GM18870 (cell line): Measurements from ENCODE around the gene TBC1D9.

Experiments used
- ATAC-seq: cut with Tn5 transposase; IDR thresholded peaks from one replicate; pipeline ENCODE4 v1.9.1; 2021; ENCODE audit warnings: moderate library complexity; ENCODE audit not compliant: unreplicated experiment

Gene TBC1D9

DNA sequence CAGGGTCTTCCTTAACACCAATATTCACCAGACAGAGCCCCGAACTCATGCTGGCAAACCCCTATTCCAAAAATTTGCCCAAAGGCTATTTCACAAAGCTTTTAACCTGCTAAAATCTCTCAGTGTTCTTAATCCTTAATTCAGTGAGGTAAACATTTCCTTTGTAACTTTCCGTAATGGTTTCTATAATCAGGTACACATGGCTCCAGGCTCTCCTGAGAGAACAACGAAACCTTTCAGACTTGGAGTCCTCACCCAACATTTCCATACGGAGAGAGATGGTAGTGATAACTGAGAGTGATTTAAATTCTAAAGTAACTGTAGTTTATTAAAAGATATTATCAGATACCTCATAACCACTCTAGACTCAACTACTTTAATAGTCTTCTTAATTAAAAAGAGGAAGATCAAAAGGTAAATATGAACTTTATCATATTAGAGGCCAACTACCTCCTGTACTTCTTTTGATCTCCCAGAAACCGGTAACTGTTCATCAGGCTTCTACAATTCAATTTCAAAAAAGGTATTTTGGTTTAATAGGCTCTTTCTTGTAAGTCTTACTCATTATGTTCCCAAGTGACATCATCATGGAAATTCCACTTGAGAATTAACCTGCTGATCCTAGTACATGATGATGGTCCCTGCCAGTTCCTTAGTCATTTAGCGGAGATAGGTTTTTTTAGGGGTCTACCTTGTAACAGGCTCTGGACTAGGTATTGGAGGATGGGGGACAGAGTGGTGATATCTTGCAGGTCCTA, 96.1 kb downstream of the TBC1D9 start:
- no peak for ATAC-seq

DNA sequence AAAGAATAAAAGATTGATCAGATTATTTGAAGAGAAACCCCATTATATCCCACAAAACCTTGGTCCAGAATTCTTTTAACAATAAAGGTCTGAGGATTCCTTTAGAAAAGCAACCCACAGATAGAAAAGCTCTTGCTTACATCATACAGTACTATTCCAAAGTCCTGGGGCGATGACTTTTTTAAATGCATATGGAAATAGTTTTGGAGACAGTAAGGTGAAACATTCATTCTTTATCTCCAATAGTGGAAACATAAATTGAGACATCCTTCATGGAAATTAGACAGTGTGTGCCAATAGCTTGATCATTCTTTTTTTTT, 101.7 kb downstream of the TBC1D9 start:
- ATAC-seq, result no peak

DNA sequence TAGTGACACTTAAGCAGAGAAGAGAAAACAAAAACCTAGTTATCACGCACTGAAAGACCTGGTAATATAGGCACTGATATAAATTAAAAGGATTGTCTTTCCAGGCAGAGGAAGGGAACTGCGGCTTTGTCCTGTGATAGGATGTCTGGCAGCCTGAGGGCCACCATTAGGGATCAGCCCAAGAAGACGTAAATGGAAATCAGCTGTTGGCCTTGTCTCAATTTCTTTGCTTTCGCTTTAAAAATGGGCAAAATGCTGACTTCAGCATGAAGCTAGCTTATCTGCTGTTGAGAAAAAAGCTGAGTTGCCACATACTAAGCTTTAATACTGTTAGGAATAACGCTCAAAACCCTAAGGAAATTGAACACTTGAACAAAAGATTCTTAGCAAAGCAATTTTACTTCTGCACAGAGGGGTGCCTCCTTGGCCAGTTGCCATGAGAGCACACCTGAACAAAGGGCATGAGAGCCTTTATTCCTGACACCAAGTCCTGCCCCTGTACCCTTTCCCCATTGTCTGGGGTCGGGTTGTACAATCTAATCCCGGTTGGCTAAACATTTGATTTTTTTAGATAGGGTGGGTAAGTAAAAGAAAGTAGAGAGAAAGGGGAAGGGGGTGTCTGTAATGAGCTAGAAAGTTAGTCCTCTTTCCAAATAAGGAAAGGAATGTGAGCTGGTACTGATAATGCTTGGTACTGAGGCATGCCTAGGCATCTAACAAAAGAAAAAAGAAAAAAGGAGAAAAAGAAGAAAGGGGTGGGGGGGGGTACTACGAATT, 102.3 kb downstream of the TBC1D9 start:
- ATAC-seq, result no peak

DNA sequence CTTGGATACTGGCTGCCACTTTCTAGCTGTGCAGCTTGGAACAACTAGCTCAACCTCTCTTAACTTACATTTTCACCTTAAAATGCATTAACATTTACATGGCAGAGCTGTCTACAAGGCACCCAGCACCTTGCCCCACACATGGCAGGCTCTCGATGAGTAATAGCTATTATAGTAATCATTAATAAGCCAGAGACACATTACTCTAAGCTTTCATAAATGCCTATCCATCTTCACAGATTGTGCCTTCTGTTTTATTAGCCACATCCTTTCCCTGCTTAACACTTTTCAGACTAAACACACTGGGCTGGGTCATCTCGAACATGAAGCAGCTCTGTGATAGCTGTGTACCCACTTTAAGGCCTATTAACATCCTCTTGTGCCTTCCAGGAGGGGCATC, 103.6 kb downstream of the TBC1D9 start:
- no peak for ATAC-seq

DNA sequence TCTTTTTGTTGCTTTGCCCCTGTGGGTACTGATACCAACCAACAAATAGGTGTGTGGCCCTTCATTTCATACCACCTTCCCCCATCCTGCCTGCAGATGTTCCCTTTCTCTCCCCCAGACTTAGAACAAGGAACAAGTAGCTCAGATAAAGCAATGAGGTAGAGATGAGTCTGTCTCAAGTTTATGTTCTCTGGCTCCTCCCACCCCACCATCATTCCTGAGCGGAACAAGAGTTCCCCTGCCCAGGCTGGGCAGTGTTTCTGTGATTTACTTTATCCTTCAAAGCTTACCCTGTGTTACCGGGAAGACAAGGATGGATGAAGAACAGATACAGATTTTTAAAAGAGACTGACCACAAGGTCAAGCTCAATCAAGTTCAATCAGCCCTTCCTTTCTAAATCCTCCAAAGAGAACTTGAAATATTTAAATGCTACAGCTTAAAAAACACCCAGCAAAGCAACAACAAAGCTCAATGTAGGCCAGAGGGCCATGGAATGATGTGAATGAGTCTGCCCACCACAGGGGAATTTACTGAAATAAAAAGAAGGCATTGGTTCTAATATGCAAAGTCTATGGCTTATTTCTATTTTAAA, 107.4 kb downstream of the TBC1D9 start:
- no peak for ATAC-seq

DNA sequence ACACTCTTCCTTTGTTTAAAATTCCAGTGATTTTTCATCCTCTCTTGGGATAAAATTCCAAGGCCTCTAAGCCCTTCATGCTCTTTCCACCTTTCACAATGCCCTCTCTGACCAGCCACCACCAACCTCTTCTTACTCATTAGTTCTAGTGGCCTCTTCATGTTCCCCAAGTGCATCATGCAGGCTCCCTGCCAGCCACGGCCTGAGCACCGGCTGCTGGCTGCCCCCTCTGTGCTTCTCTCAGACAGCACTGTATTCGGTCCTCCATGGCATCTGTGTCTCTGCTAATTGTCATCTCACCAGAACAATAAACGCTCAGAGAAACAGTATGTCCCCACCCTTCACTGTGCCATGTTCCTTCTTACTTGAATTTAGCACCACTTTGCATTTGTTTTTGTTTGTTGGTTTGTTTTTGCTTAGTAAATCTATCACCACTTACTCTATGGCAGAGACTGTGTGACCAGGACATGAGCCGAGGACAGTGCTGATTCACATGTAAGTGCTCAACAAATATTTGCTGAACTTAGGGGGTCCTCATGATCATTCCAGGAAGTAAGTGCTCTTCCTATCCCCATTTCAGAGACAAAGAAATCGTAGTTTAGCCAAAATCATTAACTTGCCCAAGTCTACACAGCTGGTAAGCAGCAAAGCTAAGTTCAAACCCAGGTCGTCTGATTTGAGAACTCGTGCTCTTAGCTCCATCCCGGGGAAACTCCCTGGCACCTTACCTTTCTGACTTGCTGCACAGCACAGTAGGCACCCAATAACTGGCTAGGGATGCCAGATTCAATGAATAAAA, 110.4 kb downstream of the TBC1D9 start:
- no peak for ATAC-seq

DNA sequence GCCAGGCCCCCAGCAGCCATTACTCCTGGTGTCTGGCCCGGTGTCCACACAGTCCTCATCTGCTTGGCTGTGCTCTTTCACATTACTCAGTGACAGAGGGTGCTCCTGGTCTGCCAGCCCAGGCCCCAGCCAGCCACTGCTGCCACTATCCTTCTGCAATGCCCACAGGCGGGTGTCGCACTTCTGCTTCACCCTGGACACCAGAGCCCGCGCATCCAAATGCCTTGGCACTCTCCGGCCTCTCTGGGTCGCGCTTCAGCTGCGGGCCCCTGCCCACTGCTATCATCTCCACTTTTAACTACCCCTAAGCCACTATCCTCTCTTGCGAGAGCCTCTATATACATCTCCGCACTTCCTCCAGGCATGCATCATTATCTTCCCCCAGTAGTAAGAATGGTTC, 111.0 kb downstream of the TBC1D9 start:
- no peak for ATAC-seq

DNA sequence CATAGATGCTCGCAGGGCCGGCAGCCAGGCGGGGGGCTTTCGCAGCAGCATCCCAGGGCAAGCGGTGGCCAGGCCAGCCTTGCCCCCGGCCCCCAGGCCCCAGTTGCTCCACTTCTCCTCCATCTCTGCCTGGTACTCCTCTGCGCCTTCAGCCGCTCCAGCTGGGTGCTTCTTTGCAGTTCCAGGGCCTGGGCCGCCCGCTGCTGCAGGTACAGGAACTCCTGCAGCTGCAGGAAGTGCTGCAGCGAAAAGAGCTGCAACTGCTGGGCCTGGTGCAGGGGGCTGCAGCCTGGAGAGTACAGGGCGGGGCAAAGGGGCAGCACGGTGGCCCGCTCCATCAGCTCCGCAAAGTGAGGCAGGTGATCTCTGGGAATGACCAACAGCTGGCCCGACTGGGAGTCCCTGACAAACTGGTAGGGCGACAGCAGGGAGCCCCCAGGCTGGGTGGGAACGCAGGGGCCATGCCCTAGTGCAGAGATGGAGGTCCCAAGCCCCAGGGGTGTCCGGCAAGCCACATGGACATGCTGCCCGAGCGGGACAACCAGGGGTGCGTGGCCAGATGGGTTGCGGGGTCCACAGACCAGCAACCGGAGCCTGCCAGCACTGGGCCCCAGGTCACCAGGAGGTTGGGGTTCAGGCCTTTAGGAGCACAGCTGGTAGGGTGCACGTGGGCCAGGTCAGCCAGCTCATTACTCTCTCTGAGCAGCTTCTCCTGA, 111.6 kb downstream of the TBC1D9 start:
- no peak for ATAC-seq

DNA sequence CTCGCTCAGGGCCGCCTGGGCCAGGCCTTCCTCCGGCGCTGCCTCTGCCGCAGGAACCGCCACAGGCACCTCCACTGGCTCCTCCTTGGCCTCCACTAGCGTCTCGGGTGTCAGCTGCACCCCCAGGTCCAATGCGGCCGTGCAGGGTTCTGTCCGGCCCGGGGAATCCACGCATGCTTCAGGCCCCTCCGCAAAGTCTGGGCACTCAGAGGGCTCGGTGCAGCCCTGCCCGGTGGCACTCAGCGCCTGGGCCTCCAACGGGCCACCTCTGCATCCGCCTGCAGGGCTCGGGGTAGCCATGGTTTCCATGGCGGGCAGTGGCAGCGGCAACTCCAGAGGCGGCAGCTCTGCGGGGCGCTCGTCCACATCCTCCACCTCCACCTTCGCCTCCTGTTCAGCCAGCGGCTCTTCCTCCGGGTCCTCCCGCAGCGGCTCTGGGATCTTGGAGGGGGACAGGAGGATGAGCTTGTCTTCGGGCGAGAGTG, 112.6 kb downstream of the TBC1D9 start:
- ATAC-seq, result no peak

DNA sequence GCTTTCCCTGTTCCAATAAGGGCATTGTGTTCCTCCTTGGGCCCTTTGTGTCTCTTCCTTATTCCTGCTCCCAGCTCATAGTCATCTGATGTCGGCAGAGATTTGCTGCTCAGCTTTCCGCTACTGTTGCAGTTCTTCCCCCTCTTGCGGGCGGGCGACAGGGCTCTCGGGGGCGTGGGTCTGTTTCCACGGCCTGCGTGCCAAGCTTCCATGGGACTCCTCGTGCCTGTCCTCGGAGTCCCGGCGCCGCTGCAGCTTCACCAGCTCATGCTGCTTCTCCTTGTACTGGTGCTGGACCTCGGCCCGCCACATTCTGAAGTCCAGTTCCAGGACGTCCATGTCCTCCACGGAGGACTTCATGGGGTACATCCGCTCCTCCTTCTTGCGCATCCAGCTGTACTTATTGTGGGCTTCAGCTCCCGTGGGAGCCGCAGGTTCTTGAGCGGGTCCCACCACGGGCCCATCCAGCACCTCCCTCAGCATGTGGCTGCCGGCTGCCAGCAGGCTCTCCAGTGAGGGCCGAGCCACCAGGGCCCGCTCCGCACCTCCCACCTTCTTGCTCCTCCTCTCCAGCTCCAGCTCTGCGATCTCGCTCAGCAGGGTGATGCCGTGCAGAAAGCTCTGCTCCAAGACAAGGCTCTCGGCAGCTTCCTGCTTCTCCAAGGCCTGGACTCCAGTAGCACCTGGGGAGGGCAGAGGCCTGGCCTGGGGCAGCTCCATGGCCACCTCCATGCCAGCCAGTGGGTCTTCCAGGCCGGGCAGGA, 113.3 kb downstream of the TBC1D9 start:
- ATAC-seq, result no peak

DNA sequence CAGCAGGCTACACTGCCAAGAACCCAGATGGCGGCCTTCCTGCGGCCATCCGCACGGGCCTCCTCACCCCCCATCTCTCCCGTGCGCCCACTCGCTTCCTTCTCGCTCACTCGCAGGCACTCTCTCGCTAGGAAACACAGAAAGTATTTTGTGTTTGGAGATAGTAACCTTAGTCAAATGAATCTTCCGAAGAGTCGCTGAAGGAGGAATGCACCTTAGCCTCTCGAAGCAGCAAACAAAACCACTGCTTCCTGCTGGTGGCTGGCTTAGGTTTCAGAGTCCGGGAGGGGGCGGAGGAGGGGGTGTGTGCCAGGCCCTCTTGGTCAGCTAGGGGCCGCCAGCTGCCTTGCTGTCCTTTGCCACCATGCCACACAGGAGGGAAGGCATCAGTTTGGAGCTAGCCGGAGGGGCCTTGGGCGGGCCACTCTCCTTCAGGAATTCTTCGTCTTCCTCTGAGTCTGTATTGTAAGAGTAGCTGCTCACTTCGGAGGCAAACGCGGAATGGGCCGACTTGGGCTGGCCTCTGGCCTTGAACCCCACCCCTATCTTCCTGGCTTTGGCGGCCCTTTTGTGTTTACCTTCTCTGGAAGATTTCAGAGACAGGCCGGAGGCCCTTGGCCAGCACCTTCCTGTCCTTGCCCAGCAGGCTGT, 114.3 kb downstream of the TBC1D9 start:
- ATAC-seq, result no peak

DNA sequence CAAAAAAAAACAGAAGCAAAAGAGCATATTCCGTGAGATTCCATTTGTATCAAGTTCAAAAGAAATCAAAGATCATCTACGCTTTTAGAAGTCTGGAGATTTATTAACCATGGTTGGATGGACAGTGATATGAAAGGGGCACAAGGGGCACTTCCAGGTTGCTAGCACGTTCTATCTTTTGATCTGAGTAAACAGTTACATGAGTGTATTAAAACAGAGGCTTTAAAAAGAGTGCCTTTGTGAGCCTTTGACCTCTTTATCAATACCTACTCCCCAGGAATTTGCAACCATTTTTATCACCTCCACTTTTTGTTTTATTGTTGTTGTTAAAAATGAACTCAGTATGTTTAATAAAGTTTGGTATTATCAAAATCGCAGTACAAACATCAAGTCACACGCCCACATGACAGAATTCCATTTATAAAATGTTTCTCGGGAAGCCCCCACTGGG, 115.1 kb downstream of the TBC1D9 start:
- no peak for ATAC-seq

DNA sequence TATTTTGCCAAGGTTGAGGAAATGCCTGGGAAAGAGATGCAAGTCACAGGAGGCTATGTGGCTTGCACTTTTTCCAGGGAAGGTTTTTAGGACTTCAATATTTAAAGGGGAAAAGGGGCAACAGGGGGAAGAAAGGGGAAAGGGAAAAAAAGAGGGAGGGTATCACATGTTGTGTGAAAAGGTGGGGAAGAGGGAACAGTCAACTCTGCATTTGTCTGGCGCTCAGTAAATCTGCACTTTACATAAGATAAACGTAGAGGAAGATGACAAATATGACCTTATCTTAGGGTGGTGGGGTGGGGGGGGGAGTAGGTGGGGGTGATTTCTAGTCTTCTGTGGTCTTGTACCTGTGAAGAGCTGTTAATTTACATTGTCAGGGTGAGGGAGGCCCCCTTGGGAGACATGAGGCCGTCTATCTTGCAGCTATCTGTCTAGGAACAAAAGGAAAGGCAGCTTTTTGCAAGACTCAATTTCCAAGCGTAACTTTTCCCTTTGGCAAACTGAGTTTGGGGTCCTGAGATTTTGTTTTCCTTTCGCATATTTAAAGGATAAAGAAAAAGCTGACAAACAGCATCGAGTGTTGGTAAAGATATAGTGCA, 115.9 kb downstream of the TBC1D9 start:
- ATAC-seq, result no peak

DNA sequence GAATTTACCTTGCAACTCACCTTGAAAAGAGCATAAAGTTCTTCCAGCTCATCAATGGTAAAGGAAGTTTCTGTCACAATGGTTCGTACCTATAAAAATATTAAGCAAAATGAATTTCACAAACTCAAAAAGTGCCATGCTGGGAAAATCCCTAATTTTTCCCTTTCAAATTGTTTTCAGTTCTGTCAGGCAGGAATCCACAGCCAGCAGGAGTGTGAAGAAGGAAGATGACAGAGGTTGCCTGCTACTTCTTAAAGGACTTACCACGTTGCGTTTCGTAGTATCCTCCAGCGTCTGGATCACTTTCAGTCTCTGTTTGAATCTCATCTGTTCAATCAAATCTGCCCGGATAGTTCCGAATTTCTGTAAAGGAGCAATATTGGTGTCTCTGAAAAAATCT, 117.1 kb downstream of the TBC1D9 start:
- no peak for ATAC-seq

DNA sequence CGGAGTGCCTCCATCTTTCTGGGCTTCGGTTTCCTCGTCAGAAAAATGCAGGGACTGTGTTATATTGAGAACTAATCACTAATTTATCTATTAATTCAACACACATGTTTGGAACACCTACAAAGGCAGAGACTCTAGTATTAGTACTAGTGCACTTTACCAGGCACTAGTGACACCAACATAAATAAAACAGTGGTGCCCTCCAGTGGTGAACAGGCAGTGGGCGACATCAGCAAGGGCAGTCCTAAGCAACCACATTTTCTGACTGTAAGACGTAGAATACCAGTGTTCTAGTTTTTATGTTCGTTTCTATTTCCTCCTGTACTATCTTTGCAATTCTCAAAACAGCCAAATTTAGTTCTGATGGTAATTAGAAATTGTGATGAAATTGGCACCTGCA, 118.3 kb downstream of the TBC1D9 start:
- ATAC-seq, result no peak

DNA sequence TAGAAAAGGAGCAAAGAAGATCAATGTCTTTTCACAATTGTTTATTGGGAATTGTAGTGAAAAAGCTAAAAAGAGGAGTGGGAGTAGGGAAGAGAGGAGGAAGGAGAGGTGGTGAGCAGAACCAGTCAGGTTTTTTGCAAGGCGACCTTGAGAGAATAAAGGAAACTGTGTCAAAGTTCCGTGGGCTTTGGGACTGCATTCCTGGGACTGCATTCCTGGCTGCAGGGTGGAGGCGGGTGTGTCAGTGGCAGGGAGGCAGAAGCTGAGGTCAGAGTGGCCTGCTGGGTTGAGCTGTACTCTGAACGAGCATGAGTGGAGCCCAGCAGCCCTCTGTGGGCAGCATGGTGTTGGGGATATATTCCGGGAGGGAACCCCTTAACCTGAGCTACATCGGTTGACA, 120.6 kb downstream of the TBC1D9 start:
- no peak for ATAC-seq

DNA sequence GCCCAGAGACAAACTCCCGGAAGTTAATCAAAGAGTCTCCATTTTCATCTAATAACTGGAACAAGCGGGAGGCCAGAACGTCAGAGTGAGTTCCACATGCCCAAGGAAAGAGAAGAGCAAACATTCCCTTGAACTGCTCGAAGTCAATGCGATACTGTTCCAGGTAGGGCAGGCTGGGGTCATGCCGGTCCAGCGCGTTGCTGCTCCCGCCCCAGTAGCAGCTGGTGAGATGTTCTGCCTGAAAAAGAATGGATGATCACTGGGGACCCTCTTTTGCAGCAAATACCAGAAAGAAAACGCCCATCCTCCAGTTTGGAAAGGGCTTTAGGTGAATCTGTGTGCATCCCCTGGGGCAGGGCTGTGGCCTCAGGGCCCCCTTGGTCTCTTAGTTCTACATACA, 122.2 kb downstream of the TBC1D9 start:
- ATAC-seq, result no peak

DNA sequence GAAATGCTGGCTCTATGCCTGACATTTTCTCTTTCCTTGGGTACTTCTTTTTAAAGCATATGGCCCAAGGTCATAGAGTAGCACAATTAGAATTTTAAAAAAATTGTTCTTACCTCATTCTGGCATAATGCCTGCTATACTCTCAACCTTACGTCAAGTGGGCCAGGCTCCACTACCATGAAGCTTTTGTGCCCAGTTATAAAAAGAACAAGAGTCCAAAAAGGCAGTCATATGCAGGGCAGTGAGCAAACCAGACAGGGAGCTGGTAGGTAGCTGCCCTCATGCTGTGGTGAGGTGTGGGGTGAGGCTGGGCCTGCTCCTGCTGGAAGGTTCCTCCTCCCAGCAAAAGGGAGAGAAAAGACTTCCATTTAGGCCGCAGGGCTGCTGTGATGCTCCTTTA, 123.1 kb downstream of the TBC1D9 start:
- ATAC-seq, result no peak

DNA sequence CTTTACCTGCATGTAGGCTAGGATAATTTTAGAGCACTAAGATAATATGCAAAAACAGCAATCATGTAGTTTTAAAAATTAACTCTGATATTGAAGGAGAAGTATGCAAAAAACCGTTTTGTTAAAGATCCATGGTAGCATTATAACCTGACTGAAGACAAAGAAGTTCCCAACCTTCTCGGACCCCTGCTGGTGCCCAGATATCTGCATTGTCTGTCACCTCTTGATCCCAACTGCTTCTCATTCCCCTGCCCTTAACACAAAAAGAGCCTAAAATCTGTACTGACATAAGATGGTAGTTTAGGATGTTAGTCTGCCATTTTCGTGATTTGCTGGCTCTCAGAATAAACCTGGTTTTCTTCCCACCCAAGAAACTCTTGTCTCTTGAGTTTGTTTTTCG, 125.9 kb downstream of the TBC1D9 start:
- ATAC-seq, result no peak
